AG09319 (cell line): ENCODE measurements around the gene GABBR2.

Experiments used
- DNase-seq: peaks from one replicate; pipeline ENCODE4 v3.0.0-alpha.2; 2010; ENCODE audit warnings: low read depth; ENCODE audit errors: extremely low read depth
- CTCF ChIP-seq: IDR thresholded peaks from 2 replicates; pipeline ENCODE4 v1.5.1; 2011; ENCODE audit warnings: low read depth, mild to moderate bottlenecking, inconsistent platforms, low read length, moderate library complexity

The GABBR2 gene

GRCh38 chr9:98302150-98302549 lies 406.6 kb downstream of the GABBR2 start:
- no peak for TF ChIP-seq CTCF
- DNase-seq, result no peak

DNA sequence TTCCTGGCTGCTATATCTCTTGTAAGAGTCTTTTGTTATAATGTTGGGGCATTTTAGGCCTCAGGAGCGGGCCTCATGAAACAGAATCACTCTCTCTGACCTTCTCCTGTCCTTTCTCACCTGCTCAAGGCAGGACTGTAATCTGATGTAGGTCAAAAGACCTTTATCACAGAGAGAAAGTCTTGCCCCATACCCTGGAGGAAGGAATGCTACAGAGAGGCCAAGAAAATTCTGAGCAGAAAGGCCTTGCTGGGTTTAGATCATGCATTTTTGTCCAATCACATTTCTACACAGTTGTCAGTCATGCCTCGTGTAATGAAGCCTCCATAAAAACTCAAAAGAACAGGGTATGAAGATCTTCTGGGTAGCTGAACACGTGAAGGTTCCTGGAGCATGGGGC lies 408.1 kb downstream of the GABBR2 start:
- no peak for TF ChIP-seq CTCF
- no peak for DNase-seq

- no peak for DNase-seq
- no peak for TF ChIP-seq CTCF
These were observed 410.3 kb downstream of the GABBR2 start for GRCh38 chr9:98298476-98298875.

DNA sequence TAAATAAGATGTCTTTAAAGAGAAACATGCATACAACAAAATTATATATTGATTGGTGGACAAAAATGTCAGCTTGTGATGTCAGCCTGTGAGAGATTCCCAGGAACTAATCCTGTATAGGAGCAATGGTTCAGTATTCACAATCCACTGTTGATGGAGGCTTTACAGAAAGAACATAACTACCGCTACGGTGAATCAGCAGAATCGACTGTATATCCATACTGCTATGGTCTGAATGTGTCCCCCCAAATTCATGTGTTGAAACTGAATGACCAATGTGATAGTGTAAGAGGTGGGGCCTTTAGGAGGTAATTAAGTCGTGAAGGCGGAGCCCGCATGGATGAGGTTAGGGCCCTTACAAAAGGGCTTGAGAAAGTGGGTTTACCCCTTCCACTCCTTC lies 412.9 kb downstream of the GABBR2 start:
- no peak for TF ChIP-seq CTCF
- DNase-seq, result no peak

- DNase-seq, result no peak
These were observed 416.9 kb downstream of the GABBR2 start for GRCh38 chr9:98291820-98292219.

DNA sequence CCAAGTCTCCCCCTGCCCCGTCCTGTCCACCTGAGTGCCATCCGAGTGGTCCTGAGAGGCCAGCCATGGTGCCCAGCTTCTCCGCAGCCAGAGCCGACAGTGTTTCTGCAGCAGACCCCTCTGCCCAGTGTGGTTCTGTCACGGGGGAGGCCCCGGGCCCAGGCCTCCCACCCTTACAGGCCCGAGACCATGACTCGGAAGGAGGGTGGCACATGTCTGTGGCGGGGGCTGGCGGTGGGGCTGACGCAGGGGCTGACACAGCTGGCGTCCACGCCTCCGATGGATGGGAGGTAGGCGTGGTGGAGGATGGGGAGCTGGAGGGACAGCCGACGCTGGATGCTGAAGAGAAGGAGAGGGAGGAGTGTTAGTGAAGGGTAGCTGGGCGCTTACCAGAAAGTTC lies 418.3 kb downstream of the GABBR2 start:
- DNase-seq, result no peak
- TF ChIP-seq CTCF, result no peak

More at GRCh38 chr9:98291820-98292219, 416.9 kb downstream of the GABBR2 start:
- no peak for TF ChIP-seq CTCF

DNA sequence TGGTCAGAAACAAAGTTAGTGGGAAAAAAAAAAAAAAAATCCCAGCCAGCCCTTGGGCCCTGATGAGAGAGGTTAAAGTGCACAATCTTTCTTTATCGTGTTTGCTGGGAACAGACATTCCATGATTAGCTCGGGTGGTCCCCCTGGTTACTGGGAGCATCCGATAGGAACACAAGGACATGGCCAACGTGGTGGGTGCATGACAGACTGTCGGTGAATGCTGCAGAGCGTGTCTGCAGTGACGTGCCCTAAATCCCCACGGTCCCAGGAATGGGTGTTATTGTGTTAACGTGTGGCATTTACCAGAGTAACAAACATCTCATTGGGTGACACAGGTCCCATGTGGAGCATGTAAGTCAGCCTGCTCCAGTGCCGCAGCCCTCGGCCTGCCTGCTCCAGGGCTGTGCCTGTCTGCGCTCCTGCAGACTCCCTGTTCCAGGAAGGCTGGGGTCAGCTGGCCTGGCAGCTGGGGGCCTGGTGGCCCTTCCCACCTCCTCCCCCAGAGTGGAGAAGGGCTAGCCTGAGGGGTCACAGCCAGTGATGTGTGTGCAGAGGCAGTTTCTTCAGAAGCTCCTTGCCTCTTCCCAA lies 419.0 kb downstream of the GABBR2 start:
- TF ChIP-seq CTCF, result no peak
- no peak for DNase-seq
